Activated naive CD4-positive, alpha-beta T cell treated with anti-CD3 and anti-CD28 coated beads, Interleukin-2, amount 50 U/mL, for 24 hours (primary cell): Measurements from ENCODE around the gene KCTD12.
"Not testable (repeated sequence)": the region's sequence is repeated elsewhere in the genome, so short reads cannot be mapped to it uniquely, and the experiment has no call there.

Source experiments
- H3K27ac Mint-ChIP-seq: one replicate; pipeline ENCODE4 v1.8.0; 2021; ENCODE audit warnings: mild to moderate bottlenecking, mixed read lengths
- H3K27me3 Mint-ChIP-seq: one replicate; pipeline ENCODE4 v1.8.0; 2021; ENCODE audit warnings: mixed read lengths
- H3K36me3 Mint-ChIP-seq: one replicate; pipeline ENCODE4 v1.8.0; 2021; ENCODE audit warnings: mixed read lengths
- H3K4me1 Mint-ChIP-seq: one replicate; pipeline ENCODE4 v1.8.0; 2021; ENCODE audit warnings: mixed read lengths
- H3K4me3 Mint-ChIP-seq: one replicate; pipeline ENCODE4 v1.8.0; 2021; ENCODE audit warnings: mild to moderate bottlenecking, mixed read lengths
- H3K9me3 Mint-ChIP-seq: one replicate; pipeline ENCODE4 v1.8.0; 2021; ENCODE audit warnings: mixed read lengths

Gene KCTD12

GRCh38 chr13:76897171-76897570 lies 11.0 kb upstream of the KCTD12 start:
- not testable (repeated sequence) for H3K9me3 Mint-ChIP-seq, H3K27ac Mint-ChIP-seq, H3K4me3 Mint-ChIP-seq, H3K36me3 Mint-ChIP-seq, H3K27me3 Mint-ChIP-seq
- peaks cover 13% of the 10 kb centered on the region for H3K4me1 Mint-ChIP-seq

GRCh38 chr13:76894401-76895110 lies 8.4 kb upstream of the KCTD12 start:
- no peak overlapping the region for H3K27ac Mint-ChIP-seq
- H3K4me1 Mint-ChIP-seq, result peaks cover 13% of the 10 kb centered on the region
- H3K4me3 Mint-ChIP-seq, result no peak overlapping the region
- peaks cover 6% of the 10 kb centered on the region for H3K9me3 Mint-ChIP-seq
- H3K27me3 Mint-ChIP-seq, result peaks cover 6% of the 10 kb centered on the region
- H3K36me3 Mint-ChIP-seq, result peaks cover 5% of the 10 kb centered on the region

DNA sequence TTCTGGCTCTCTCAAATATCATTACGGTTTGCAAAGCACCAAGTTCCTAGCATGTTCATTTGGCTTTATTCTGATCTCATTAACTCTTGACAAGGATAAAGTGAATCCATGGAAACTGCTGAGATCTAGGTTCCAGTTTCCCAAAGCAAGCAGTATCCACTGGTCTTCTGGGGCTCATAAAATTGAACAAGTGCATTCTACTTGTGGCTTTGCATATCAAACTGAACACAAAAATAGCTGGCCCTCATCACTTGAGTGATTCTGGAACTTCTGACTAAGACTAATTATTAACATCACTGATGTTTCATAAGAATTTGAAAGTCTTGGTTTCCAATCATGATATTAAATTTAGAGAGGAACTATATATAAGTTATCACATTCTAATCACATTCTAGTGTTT lies 6.3 kb upstream of the KCTD12 start:
- H3K27ac Mint-ChIP-seq, result no peak overlapping the region
- H3K4me3 Mint-ChIP-seq, result no peak overlapping the region
- no peaks in the 10 kb centered on the region for H3K36me3 Mint-ChIP-seq
- H3K27me3 Mint-ChIP-seq, result peaks cover 4% of the 10 kb centered on the region
- peaks cover 13% of the 10 kb centered on the region for H3K4me1 Mint-ChIP-seq
- H3K9me3 Mint-ChIP-seq, result no peaks in the 10 kb centered on the region

DNA sequence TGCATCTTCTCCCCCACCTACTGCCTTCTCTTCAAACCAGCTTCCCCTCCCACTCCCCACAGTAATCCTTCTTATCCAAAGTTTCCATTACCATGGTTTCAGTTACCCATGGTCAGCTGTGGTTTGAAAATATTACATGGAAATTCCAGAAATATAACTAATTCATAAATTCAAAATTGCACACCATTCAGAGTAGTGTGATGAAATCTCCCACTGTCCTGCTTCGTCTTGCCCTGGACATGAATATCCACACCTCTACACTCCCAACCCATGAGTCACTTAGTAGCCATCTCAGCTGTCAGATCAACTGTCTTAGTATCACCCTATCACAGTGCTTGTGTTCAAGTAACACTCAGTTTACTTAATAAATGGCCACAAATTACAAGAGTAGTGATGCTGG lies 3.8 kb upstream of the KCTD12 start:
- Mint-ChIP-seq H3K36me3 (peaks cover under 1% of the 10 kb centered on the region), H3K27ac (no peak overlapping the region), H3K4me1 (peaks cover 19% of the 10 kb centered on the region), H3K27me3 (peaks cover 3% of the 10 kb centered on the region), H3K4me3 (no peak overlapping the region), H3K9me3 (no peaks in the 10 kb centered on the region)

GRCh38 chr13:76889254-76889653 lies 3.0 kb upstream of the KCTD12 start:
- no peak overlapping the region for H3K27ac Mint-ChIP-seq
- H3K4me3 Mint-ChIP-seq, result no peak overlapping the region
- H3K36me3 Mint-ChIP-seq, result peaks cover 2% of the 10 kb centered on the region
- peaks cover 19% of the 10 kb centered on the region for H3K4me1 Mint-ChIP-seq
- peaks cover 3% of the 10 kb centered on the region for H3K27me3 Mint-ChIP-seq
- no peaks in the 10 kb centered on the region for H3K9me3 Mint-ChIP-seq

- H3K4me1 Mint-ChIP-seq, result peaks cover 22% of the 10 kb centered on the region
- H3K4me3 Mint-ChIP-seq, result peak overlapping the region; percentile 16
- peaks cover 3% of the 10 kb centered on the region for H3K27me3 Mint-ChIP-seq
- H3K27ac Mint-ChIP-seq, result peak overlapping the region; percentile 1
- peaks cover 2% of the 10 kb centered on the region for H3K36me3 Mint-ChIP-seq
- H3K9me3 Mint-ChIP-seq, result no peaks in the 10 kb centered on the region
Measured at GRCh38 chr13:76888421-76888820, 2.2 kb upstream of the KCTD12 start.

DNA sequence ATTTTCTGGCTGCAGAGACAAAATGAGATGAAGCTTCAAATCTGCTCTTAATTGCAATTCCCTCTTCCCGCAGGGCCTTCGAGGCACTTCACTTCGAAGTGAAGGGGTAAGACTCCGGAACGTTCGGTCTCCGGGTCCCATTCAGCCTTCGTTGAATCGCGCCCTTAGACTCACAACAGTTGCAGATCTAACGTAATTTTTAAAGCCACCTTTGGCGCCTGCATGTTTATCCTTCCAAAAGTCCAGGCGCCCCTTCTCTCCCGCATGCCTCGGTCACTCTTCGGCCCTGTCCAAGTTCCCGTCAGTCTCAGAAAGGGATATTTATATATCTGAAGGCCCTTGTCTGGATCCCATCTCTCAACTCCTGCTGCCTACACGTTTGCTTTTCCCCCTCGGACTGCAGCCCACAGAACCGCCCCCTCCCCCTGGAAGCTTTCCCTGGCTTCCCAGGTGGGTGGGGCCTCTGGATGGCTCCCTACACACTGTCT lies 915 bp upstream of the KCTD12 start:
- no peaks in the 10 kb centered on the region for H3K9me3 Mint-ChIP-seq
- H3K27me3 Mint-ChIP-seq, result peaks cover 3% of the 10 kb centered on the region
- H3K4me1 Mint-ChIP-seq, result peaks cover 30% of the 10 kb centered on the region
- H3K36me3 Mint-ChIP-seq, result peaks cover 4% of the 10 kb centered on the region
- H3K4me3 Mint-ChIP-seq, result peak overlapping the region; percentile 84
- peak overlapping the region; percentile 18 for H3K27ac Mint-ChIP-seq

DNA sequence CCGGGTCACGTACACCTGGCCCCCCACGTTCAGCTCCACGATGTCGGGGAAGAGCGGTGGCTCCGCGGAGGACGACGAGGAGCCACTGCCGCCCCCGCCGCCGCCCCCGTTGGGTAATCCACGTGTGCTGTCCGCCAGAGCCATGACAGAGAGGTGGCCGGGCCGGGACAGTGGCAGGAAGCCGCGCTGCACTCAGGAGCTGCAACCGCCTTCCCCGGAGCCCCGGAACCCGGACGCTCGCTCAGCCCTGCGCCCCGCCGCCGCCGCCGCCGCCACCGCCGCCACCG lies 257 bp downstream of the KCTD12 start:
- Mint-ChIP-seq H3K27me3 (peaks cover 3% of the 10 kb centered on the region), H3K27ac (no peak overlapping the region), H3K36me3 (peaks cover 4% of the 10 kb centered on the region), H3K9me3 (no peaks in the 10 kb centered on the region), H3K4me3 (peak overlapping the region; percentile 66), H3K4me1 (peaks cover 34% of the 10 kb centered on the region)

DNA sequence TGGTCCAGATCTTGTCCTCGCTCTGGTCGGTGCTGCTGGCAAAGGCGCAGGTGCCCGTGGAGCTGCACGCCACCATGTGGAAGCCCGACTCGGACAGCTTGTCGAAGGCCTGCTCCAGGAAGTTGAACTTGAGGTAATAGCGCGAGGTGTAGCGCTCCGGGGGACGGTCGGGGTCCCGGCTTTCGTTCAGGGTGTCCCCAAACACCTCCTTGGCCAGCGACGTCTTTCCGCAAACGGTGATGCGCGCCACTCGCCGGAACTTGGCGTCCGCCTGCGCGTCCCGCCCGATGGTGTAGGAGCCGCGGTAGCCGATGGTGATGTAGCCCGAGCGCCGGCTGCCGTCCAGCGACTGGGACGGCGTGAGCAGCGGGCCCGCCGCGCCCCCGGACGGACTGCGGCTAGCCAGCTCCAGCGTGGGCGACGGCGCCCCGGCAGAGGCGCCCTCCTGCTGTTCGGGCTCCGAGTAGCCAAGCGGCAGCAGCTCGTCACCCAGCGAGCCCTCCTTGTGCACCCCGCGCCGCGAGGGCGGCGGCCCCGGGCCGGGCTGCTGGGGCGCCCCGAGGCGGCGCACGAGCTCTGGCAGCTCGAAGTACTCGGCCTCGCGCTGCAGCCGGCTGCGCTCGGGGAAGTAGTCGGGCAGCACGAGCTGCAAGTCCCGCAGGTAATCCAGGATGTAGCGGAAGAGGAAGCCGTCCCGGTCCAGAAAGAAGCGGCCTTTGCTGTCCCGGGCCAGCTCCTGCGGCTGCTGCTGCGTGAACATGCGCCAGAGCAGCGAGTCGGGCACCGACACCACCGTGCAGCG lies 801 bp downstream of the KCTD12 start:
- H3K36me3 Mint-ChIP-seq, result peaks cover 4% of the 10 kb centered on the region
- H3K4me1 Mint-ChIP-seq, result peaks cover 38% of the 10 kb centered on the region
- peaks cover 3% of the 10 kb centered on the region for H3K27me3 Mint-ChIP-seq
- H3K9me3 Mint-ChIP-seq, result no peaks in the 10 kb centered on the region
- peak overlapping the region; percentile 51 for H3K27ac Mint-ChIP-seq
- peak overlapping the region; percentile 91 for H3K4me3 Mint-ChIP-seq

- Mint-ChIP-seq H3K9me3 (no peaks in the 10 kb centered on the region), H3K27me3 (peaks cover 3% of the 10 kb centered on the region), H3K27ac (peak overlapping the region; percentile 51), H3K36me3 (peaks cover 4% of the 10 kb centered on the region), H3K4me3 (peak overlapping the region; percentile 91), H3K4me1 (peaks cover 42% of the 10 kb centered on the region)
Measured at GRCh38 chr13:76884907-76885202, 1.4 kb downstream of the KCTD12 start.

GRCh38 chr13:76884186-76884906 lies 1.9 kb downstream of the KCTD12 start:
- H3K27ac Mint-ChIP-seq, result no peak overlapping the region
- H3K27me3 Mint-ChIP-seq, result peaks cover 3% of the 10 kb centered on the region
- peak overlapping the region; percentile 91 for H3K4me3 Mint-ChIP-seq
- peaks cover 47% of the 10 kb centered on the region for H3K4me1 Mint-ChIP-seq
- no peaks in the 10 kb centered on the region for H3K9me3 Mint-ChIP-seq
- H3K36me3 Mint-ChIP-seq, result peaks cover 4% of the 10 kb centered on the region

GRCh38 chr13:76883236-76883635 lies 3.0 kb downstream of the KCTD12 start:
- Mint-ChIP-seq H3K27me3 (peaks cover 3% of the 10 kb centered on the region), H3K36me3 (peaks cover 4% of the 10 kb centered on the region), H3K9me3 (no peaks in the 10 kb centered on the region), H3K4me1 (peaks cover 58% of the 10 kb centered on the region), H3K4me3 (no peak overlapping the region), H3K27ac (no peak overlapping the region)

GRCh38 chr13:76882431-76882830 lies 3.8 kb downstream of the KCTD12 start:
- H3K4me1 Mint-ChIP-seq, result peaks cover 59% of the 10 kb centered on the region
- peaks cover 2% of the 10 kb centered on the region for H3K27me3 Mint-ChIP-seq
- H3K4me3 Mint-ChIP-seq, result peak overlapping the region; percentile 55
- H3K36me3 Mint-ChIP-seq, result peaks cover 4% of the 10 kb centered on the region
- no peaks in the 10 kb centered on the region for H3K9me3 Mint-ChIP-seq
- no peak overlapping the region for H3K27ac Mint-ChIP-seq

GRCh38 chr13:76879883-76880270 lies 6.3 kb downstream of the KCTD12 start:
- H3K27me3 Mint-ChIP-seq, result no peaks in the 10 kb centered on the region
- peak overlapping the region; percentile 68 for H3K4me3 Mint-ChIP-seq
- peak overlapping the region; percentile 80 for H3K27ac Mint-ChIP-seq
- no peaks in the 10 kb centered on the region for H3K9me3 Mint-ChIP-seq
- H3K4me1 Mint-ChIP-seq, result peaks cover 51% of the 10 kb centered on the region
- H3K36me3 Mint-ChIP-seq, result peaks cover 2% of the 10 kb centered on the region

GRCh38 chr13:76879203-76879882 lies 6.9 kb downstream of the KCTD12 start:
- no peaks in the 10 kb centered on the region for H3K9me3 Mint-ChIP-seq
- H3K27me3 Mint-ChIP-seq, result no peaks in the 10 kb centered on the region
- H3K4me1 Mint-ChIP-seq, result peaks cover 46% of the 10 kb centered on the region
- H3K36me3 Mint-ChIP-seq, result peaks cover 2% of the 10 kb centered on the region
- peak overlapping the region; percentile 80 for H3K27ac Mint-ChIP-seq
- peak overlapping the region; percentile 68 for H3K4me3 Mint-ChIP-seq
